ENCODE measurements around the gene RELB.

- TF ChIP-seq PPARA (CRISPR knock-in tag; IDR thresholded peaks at IDR 0.05; ENCODE audit: borderline replicate concordance), result no peak
- no peak for TF ChIP-seq ARNTL (CRISPR knock-in tag; IDR thresholded peaks at IDR 0.05; ENCODE audit: borderline replicate concordance, low read depth)
- TF ChIP-seq TOX (CRISPR knock-in tag; IDR thresholded peaks at IDR 0.05; ENCODE audit: borderline replicate concordance), result no peak
- TF ChIP-seq PATZ1 (CRISPR knock-in tag; IDR thresholded peaks at IDR 0.05; ENCODE audit: borderline replicate concordance), result no peak
- TF ChIP-seq ZNF565 (CRISPR knock-in tag; conservative IDR thresholded peaks at IDR 0.05; ENCODE audit: low read depth), result no peak
- no peak for TF ChIP-seq ESRRG (CRISPR knock-in tag; IDR thresholded peaks at IDR 0.05)
- no peak for TF ChIP-seq GLIS3 (CRISPR knock-in tag; IDR thresholded peaks at IDR 0.05)
- TF ChIP-seq CREB5 (CRISPR knock-in tag; IDR thresholded peaks at IDR 0.05; ENCODE audit: low read depth), result no peak
Measured at GRCh38 chr19:45079911-45080370, 78.7 kb downstream of the RELB start.

Measured in SK-N-SH treated with all-trans-retinoic acid at 6 μM for 48 hours (cell line).